NCI-H345 treated with DMSO at 0.1 percent for 48 hours (cell line): Measurements from ENCODE around the gene EEF2KMT.
A peak's percentile ranks its signal among the peaks of the same experiment; 100 is the strongest.
"Not testable (repeated sequence)": the region's sequence is repeated elsewhere in the genome, so short reads cannot be mapped to it uniquely, and the experiment has no call there.

Experiments
- DNase-seq: peaks from one replicate; lab custom pipeline; 2025; ENCODE audit not compliant: unreplicated experiment; lab: John Stamatoyannopoulos, UW

EEF2KMT gene, protein sequence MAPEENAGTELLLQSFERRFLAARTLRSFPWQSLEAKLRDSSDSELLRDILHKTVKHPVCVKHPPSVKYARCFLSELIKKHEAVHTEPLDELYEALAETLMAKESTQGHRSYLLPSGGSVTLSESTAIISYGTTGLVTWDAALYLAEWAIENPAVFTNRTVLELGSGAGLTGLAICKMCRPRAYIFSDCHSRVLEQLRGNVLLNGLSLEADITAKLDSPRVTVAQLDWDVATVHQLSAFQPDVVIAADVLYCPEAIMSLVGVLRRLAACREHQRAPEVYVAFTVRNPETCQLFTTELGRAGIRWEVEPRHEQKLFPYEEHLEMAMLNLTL

DNA sequence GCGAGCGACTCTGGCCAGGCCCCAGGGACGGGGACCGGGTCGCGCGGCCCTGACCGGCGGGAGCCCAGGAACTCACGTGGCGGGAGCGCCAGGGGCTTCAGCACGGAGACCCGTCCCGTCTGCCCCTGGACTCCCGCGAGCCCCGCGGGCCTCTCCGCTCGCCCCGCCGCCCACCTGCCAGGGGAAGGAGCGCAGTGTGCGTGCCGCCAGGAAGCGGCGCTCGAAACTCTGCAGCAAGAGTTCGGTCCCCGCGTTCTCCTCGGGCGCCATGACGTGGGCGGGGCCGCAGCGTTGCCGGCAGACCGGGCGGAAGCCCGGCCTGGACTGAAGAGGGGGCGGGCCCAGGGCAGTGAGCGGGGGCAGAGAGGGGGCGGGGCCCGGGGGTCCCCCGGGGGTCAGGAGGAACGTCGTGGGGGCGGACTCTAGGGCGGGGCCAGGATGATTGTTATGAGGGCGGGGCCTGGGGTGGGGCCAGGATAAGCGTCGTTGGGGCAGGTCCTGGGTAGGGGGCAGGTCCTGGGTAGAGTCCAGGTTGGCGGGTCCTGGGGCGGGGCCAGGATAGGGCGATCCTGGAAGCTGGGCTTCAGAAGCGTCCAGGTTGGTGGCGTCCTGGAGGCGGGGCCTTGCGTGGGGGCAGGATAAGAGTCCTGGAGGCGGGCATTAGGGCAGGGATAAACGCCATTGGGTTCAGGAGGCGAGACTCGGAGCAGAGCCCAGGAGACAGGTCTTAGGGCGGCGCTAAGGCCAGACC is at the start of gene EEF2KMT:
EEF2KMT (minus strand) TSS at position 326 of the 751 bp plus-strand sequence; CDS start at position 270, 56 bp downstream.
- peak; percentile 99 for DNase-seq

DNA sequence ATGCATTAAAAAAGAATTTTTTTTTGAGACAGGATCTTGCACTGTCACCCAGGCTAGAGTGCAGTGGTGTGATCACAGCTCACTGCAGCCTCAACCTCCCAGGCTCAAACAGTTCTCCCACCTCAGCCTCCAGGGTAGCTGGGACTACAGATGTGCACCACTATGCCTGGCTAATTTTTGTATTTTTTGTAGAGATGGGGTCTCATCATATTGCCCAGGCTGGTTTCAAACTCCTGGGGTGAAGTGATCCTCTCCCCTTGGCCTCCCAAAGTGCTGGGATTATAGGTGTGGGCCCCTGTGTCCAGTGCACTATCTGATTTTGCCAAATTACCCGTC is 47.0 kb upstream of the EEF2KMT start:
- not testable (repeated sequence) for DNase-seq

DNA sequence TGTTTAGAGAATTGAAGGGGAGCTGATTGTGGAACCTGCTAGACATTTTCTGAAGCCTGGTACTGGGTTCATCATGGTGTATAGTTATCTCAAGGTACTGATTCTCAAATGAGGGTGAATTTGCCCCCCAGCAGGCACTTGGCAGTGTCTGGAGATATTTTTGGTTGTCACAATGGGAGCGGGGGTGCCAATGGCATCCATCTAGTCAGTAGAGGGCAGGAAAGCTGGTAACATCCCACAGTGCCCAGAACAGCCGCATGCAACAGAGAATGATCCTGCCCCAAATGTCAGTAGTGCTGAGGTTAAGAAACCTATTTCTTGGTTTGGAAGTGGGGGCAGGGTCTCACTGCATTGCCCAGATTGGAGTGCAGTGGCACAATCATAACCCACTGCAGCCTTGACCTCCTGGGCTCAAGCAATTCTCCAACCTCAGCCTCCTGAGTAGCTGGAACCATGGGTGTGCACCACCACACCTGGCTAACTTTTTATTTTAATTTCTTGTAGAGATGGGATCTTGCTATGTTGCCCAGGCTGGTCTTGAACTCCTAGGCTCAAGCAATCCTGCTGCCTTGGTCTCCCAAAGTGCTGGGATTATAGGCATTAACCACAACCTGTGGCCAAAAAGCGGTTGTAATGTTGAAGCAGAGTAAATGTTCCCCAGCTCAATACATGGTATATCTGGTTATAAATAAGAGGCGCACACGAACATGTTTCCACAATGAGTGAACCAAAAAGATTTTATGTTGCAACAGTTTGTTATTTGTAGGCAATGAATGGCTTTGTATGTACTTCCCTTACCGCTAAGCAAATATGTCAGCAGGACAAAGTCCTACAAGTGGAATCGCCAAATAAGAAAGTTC is 46.4 kb upstream of the EEF2KMT start:
- DNase-seq, result no peak

DNA sequence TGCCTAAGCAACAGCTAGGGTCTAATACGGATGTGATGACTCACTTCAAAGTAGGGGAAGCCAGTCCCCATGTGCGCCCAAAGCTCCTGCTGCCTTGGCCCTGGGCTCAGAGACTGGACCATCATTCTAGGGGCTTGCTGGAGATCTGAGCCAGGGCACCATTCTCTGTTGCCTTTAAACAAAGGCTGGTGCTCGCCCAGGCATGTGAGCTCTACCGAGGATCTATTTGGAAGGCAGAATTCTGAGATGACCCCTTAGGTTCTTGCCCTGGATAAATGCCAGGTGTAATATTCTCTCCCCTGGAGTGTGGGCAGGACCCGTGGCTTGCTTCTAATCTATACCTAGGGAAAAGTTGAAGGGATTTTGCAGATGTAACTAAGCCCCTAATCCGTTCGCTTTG is 42.6 kb upstream of the EEF2KMT start:
- DNase-seq, result not testable (repeated sequence)

DNA sequence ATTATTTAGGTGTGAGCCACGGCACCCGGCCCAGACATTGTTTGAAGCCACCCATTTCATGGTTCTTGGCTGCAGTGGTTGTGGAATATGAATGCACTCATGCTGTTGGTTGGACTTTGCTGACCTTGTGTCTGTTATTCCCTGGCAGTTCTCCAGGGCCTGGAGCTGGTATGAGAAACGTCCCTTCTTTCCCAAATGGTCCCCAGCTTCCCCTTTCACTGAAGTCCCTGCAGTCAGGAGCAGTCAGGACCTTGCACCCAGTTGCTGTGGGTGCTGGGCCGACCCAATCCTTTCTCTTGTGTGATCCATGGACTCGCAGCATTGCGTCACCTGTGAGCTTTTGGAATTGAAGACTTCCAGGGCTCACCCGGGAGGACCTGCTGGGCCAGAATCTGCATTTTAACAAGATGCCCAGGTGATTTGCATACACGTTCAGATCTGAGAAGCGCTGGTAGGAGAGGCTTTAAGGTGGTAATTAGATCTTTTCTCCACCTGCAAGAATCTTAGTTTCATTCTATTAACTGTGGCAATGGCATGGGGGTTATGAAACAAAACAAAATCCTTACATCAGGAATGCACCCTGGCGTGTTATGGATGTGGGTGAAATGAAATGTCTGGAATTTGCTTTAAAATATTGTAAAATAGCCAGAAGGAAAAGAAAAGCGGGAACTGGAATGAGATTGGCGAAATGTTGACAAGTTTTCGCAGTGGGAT is 37.3 kb upstream of the EEF2KMT start:
- not testable (repeated sequence) for DNase-seq

DNA sequence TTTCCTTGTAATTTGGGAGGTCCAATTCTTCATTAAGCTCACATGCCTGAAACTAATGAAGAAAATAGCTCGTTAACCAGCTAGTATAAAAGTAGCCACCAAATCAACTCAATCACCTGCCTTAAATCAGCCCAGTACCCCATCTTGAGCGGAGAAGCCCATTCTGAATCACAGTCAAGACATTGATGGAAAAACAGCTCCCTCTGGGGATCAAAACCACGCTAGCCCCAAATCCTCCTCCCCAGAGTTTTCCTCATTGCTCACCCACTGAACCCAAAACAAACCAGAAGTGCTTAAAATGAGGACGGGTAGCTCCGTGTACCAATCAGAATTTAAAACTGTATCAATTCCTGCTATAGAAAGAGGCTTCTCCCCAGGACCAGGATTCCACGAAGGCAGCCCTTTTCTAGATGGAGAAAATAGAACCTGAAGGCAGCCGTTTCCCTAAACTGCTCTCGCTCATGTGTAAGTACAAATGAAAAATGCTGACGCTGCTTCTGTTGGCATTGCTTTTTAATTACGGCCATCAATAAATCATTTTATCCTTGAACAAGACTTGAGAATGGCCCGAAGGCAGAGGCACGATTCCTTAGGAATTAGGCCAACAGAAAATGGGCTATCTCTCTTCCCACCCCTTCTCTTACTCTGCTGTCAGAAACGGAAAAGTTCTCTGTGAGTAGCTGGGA is 35.5 kb upstream of the EEF2KMT start:
- DNase-seq, result not testable (repeated sequence)

DNA sequence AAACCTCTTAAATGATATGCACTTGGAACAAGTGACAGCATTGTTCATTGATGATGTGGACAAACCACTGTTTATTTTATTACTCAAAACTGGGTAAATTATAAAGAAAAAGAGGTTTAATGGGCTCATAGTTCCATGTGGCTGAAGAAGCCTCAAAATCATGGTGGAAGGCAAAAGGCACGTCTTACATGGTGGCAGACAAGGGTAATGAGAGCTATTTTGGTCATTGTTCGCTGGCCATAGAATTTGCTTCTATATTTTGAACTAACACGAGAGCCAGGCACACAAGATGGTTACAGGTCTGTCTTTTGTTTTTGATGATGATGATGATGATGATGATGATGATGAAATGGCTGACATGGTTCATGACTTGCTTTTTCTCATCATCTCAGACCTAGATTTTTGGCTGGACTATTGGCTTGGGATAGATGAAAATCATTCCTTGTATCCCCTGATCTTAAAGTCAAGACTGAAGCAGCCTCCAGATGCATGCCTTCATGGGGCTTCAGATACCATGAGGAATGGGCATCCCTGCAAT is 33.9 kb upstream of the EEF2KMT start:
- DNase-seq, result not testable (repeated sequence)

DNA sequence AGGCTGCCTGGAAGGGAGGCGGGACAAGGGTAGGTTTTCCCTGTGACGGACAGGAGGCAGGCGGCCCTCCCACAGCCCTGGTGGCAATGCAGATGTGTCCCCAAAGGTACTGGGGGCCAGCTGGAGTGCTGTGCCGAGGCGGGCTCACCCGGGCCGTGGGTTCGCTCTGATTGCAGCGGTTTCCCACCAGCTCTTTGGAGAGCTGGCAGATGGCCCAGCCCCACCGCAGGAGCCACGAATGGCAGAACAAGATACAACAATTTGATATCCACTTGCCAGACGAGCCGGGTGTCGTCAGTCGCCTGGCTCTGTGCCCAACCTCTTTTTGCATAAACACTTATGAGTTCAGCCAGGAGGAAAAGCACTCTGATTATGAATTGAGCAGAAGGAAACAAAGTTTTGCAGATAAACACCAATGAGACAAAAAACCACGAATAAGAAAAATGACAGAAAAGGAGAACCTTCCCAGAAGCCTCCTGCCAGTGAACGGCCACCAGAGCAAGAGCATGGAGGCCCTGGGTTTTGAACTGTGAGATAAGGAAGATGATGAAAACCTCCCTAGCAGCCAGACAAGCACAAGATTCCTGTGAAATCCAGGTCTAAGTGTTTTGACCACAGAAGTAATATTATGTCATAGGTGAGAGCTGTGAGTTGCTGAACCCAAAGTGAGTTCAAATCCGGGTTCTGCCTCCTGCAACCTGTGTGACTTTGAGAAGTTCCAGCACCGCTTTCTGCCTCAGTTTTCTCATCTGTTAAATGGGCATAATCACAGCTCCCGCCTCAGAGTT is 19.9 kb upstream of the EEF2KMT start:
- DNase-seq, result peak; percentile 85

DNA sequence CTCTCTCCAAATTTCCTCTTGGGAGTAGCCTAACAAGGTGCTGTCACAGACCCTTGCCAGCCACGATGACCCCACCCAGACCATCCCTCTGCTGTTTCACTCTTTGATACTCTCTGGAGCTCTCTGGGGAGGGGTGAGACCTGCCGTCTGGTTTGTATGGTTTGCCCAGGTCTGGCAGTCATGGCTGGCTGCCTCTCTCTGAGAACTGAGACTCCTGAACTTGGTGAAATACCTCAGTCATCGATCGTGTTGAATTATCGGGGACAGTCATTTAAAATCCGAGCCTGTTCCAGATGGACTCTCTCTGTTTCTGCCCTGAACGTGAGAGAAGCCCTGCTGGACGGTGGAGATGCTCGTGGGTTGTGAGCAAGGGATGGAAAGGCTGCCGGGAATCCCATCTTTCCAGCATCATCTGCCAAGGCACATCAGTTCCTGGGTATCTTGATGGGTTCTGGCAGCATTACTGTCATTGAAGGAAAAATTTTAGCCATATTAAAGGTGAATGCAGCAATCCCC is 19.2 kb upstream of the EEF2KMT start:
- not testable (repeated sequence) for DNase-seq

DNA sequence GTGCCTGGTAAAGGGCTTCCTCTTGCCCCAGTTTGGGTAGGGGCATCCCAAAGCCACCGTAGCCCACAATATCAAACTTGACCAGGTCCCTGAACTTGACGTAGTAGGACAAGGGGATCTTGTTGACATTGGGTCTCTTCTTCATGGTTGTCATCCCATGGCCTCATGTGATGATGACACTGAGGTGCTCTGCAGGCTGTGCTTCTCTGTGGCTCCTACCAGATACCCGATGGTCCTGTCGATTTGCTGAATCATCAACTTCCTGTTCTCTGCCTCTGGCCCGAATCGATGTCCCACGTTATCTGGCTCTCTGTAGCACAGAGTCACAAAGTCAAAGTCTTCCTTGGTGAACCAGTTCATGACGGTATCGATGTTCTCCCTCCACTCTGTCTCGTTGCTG is 13.3 kb upstream of the EEF2KMT start:
- DNase-seq, result not testable (repeated sequence)

DNA sequence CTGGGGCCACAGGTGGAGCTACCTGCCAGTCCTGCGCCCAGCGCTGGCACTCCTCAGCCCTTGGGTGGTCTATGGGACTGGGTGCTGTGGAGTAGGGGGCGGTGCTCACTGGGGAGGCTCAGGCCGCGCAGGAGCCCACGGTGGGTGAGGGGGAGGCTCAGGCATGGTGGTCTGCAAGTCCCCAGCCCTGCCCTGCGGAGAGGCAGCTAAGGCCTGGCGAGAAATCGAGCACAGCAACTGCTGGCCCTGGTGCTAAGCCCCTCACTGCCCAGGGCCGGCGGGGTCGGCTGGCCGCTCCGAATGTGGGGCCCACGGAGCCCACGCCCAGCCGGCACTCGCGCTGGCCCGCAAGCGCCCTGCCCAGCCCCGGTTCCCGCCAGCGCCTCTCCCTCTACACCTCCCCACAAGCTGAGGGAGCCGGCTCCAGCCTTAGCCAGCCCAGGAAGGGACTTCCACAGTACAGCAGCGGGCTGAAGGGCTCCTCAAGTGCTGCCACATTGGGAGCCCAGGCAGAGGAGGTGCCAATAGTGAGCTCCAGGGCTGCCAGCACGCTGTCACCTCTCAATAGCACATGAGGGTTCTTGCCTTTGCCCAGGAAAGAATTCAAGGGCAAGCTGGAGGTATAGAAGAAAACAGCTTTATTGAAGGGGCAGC is 11.0 kb upstream of the EEF2KMT start:
- no peak for DNase-seq

DNA sequence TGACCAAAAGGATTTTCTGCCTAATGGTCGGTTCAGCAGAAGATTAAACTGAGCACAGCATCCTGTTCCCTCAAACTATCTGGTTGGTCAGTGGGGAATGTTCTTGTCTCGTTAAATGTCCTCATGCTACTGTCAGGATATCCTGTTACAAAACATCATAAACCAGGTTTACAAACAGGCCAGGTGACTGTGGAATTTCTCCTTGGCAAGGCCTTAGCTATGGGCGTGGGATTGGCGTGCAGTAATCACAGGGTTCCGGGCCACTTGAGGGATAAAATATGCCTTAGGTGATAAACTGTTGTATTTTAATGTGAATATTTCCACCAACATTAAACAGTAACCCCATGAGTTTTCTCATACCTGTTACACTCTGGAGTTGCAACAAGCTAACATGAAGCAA is 7.4 kb upstream of the EEF2KMT start:
- DNase-seq, result not testable (repeated sequence)

DNA sequence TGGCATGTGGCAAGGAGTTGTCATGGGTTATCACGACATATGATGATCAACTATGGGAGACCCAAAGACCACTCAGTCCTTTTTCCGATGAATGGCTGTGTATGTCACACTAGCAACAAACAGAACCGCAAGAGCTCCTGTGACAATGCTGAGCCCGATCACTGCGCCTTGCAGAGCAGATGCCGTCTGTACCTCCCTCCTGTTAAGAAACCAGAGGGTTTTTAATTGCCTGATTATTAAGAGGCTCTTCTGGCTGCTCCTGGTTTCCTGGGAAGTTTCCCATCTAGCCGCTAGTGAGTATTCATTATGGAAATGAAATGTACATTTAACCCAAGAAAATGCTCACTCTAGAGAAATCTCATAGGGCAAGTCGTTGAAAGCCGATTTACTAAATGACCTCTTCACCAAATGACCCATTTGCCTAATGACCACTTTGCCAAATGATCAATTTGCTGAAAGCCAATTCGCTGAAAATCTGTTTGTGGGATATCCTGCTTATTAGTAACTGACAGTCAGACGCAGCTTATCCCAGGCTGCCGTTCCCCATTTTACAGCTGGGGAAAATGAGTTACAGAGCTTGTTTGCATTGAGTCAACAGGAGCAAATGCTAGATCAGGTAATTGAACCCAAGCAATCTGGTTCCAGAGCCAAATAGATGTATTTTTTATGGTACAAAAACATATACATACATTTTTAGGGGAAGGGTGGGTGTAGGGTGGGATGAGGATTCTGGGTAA is 5.9 kb upstream of the EEF2KMT start:
- not testable (repeated sequence) for DNase-seq

DNA sequence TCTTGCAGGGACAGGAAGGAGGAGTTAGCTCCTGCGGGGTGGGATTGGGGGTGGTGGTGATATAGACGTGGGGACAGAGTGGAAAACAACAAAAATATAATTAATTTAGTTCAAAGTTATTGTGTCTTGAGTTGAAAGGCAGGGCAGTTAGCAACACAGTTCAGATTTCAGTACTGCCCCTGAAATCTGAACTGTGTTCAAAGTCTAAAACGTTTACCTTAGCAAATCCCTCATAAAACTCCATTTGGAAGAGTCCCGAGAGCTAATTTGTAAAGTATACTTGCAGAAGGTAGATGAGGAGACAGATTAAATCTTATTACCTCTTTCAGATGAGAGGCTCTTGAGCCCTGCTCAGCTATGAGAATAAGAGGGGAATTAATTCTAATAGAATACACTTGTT is 1.6 kb upstream of the EEF2KMT start:
- not testable (repeated sequence) for DNase-seq

DNA sequence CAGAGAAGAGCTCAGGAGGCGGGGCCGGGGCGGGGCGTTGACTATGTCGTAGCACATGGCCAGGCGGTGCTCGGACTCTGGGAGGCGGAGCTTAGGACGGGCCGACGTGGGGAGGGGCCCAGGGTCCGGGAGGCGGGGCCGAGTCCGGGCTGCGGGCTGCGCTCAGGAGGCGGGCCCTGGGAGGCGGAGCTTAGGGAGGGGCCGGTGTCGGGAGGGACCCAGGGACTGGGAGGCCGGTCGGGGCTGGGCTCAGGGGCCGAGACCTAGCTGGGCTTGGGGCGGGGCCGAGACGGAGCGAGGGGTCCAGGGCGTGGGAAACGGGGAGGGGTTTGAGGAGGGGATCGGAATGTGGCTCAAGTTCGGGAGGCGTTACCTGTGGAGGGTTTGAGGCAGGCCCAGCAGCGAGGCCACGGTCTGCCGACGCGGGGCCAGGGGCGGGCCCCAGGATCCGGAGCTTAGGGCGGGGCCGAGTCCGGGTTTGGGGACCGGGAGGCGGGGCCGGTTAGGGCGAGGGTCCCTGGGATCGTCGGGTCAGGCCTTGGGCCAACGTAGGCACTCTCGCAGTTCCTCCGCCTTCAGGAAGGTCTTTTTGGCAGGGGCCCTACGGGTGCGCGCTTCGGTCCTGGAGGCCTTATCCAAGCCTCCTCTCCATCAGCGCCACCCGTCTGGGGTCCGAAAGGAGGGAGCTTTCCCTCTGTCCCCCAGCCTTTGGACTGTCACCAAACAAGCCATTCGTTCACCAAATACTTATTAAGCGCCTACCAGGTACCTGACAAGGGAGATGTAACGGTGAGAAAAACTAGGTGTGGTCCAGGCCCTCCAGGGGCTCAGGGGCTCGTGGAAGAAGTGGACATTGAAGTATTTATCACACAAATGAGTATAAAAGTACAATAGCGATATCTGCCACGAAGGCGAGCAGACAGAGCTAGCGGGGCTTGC is 895 bp upstream of the EEF2KMT start:
- not testable (repeated sequence) for DNase-seq

DNA sequence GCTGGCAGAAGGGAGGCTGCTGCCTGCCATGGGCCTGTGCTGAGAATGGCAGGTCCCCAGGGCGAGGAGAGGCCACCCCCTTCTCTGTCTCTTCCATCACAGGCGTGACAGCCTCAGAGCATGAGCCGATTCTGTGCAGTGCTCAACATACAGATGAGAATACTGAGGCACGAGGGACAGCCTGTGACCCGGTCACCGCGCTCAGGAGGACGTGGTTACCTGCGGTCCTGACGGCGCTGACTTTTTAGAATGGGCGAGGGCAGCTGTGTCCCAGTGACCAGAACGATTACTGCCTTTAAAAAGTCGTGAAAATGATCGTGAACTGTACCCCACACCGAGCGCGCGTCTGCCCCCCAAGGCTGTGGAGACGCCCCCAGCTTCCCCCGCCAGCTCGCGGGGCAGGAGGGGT is 530 bp downstream of the EEF2KMT start:
- DNase-seq, result not testable (repeated sequence)
